NCI-H345 (cell line): ENCODE results near the gene CADPS.
A peak's percentile ranks its signal among the peaks of the same experiment; 100 is the strongest.

ENCODE experiments used
- DNase-seq: peaks from one replicate; lab custom pipeline; 2025; lab: John Stamatoyannopoulos, UW

CADPS gene

DNA sequence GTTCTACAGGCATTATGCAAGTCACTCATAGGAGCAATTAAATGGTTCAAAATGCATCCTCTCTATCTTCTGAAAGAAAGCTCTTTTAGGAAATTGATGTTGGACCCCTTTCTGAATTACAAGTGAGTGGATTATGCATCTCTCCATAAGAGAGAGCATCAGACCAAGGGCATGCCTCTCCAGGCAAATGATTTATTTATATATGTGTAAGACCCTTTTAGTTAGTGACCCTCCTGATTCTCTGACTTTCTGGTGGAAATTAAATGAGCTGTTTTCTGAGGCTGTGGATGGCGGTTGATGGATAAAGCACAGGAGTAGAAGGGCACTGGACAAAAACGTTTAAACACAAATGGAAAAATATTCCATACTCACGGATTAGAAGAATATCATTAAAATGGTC, 62.6 kb downstream of the CADPS start:
- DNase-seq, result no peak

DNA sequence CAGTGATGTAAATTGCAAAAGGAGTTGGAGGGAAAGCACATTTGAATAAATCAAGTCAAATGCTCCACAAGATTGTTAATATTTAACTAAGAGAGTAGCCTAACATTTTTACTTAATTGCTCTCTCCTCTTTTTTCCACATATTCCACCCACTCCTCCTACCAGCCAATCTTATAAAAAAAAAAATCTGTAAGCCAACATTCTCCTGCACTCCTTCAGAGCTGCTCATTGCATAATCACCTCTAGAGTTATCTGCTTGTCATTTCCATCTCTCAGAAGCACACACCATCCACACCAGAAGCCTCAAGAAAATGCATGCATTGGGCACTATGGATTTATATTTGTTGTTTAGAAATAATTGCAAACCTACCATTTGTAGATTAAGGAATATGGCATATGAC, 64.1 kb downstream of the CADPS start:
- no peak for DNase-seq

DNA sequence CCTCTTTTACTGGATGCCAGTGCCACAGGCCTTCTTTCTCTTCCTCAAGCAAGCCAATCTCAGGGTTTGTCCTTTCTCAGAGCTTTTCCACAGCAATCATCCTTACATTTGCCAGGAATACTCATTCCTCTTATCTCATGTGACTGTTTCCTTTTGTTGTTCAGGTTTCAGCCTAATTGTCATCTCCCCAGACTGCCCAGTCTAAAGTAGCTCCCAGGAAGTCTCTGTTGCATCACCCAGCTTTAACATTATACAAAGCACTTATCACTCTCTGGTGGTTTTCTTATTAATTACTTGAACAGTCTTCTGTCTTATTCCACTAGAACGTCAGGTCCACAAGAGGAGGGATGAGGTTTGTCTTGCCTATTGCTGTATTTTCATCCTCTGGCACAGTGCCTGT, 65.8 kb downstream of the CADPS start:
- DNase-seq, result no peak

DNA sequence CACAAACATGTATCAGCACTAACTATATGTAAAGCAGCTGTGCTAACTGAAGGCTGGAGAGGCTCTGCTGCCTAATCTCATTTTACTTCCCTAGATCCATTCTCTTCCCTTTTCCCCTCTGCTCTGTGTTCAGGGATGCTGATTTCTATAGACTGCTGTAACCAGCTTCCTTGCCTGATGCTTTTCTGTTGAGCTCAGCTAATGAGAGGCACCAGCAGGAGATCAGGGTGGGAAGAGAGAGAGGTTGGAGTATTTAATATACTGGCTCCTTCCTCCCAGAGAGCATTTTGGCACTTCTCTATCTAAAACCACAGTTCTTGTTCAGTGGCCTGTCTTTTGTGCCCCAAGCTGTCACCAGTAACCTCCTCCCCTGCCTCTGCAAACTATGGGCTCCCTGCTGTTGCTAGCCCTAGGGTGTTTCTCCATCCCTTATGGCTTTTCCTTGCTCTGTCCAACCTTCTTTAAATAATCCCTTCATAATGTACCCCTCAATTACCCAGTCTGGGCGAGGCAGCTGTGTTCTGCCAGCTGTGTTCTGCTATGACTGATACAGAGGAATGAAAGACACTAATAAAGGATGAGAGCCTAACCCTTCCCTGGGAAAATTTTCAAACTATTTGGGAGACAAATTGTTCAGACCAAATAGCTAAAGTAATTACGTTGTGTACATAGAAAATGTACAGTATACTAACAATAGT, 69.5 kb downstream of the CADPS start:
- DNase-seq, result peak; percentile 58

DNA sequence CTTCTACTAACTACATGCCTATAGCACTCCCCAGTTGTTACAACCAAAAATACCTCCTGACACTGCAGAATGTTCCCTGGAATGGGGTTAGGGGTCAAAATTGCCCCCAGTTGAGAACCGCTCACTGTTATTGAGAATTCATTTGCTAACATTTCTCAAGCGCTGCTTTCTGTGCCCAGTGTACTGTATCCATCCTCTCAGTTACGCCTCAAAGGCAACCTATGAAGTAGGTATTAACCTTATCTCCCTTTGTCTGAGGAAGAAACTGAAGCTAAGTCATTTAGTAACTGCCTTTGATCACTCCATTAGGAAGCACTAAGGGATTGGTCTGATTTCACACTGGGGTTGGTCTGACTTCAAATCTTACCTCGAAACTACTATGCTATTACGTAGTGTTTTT, 70.1 kb downstream of the CADPS start:
- DNase-seq, result peak; percentile 16

DNA sequence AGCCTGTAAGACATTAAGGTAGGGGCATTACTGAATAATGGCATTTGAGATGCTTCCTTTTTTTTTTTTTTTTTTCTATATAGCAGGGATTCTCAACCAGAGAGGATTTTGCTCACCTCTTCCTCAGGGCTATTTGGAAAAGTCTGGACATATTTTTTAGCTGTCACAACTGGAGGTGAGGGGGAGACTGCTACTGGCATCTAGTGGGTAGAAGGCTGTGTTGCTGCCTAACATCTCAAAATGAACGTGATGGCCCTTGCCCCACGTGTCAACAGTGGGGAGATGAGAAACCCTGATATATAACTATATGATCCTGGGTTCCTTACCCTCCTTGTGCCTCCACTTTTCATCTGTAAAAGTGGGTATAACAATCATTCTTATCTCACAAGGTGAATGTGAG, 71.9 kb downstream of the CADPS start:
- no peak for DNase-seq

DNA sequence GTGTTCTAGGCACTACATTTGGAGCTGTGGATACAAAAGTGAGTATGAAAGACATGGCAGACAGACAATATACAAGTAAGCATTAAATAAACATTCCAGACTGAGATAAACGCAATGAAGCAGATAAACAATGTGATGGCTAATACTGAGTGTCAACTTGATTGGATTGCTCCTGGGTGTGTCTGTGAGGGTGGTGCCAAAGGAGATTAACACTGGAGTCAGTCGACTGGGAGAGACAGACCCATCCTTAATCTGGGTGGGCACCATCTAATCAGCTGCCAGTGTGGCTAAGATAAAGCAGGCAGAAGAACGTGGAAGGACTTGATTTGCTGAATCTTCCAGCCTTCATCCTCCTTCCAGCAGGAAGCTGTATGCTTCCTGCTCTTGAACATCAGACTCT, 77.2 kb downstream of the CADPS start:
- DNase-seq, result no peak

DNA sequence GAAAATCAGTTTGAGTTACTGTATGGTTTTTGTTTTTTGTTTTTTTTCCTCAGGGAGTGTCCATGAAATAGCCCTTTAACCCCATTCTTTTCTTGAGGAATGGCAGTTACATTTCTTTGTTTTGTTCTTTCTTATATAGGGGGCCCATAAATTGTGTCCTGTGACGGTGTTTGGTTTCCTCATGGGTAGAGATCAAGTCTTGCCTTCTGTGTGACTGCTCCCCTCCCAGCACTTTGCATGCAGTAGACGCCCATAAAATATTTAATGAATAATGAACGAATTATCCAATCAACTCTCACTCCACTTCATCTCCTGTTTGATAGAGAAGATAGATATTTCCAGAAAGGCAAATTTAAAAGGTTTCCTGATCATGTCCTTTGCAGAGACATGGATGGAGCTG, 78.1 kb downstream of the CADPS start:
- no peak for DNase-seq

DNA sequence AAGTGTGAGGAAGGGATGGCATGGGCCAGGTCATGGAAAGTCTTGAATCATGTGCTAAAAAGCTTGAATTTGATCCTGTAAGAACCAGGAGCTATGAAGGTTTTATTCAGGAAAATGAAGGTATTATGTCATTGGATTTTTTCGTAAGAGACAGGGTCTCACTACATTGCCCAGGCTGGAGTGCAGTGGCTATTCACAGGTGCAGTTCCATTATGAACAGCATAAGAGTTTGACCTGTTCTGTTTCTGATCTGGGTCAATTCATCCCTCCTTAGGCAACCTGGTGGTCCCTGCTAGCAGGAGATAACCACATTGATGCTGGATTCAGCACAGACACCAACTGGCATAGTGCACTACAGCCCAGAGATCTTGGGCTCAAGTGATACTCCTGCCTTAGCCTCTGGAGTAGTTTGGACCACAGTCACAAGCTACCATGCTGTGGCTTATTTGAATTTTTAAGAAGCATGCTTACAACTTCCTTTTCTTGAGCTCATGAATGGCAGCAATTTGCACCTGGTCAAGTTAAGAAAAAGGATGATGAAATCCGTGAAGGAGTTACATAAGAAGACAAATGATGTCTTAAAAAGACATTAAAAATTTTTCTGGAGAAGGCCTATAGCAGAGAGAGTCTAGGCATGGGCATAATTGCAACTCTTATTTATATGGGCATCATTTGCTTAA, 79.1 kb downstream of the CADPS start:
- DNase-seq, result no peak

DNA sequence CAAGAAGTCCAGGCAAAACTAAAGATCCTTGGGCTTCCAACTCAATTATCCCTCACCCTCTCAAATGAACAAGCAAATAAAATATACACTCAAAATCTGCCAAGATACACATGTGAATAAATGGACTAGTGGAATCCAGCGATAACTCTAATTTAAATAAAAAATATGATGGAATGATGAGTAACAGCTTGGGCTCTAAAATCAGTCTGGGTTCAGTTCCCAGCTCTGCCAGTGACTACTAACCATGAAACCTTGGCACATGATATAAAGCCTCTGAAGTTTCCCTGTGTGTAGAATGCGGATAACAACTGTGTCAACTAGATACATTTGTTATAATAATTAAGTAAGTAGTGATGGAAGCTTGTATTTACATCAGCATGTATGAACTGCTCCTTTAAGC, 81.3 kb downstream of the CADPS start:
- DNase-seq, result no peak

DNA sequence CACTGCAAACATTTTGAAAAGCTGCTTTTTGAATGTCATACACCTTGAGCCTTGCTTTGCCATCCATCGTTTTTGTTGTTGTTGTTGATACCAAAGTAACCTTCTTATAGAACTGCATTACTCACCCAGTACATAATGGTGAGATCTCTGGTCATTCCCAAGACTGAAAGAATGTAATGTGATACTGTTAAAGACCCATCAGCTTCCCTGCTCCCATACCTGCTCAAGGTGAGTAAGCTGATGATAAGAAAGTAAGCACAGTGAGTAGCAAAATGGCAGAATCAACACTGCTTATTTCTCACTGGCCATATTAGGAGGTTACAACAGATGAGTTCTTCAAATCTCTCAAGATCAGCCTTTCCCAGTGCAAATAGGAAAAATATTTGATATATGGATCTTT, 89.8 kb downstream of the CADPS start:
- no peak for DNase-seq

DNA sequence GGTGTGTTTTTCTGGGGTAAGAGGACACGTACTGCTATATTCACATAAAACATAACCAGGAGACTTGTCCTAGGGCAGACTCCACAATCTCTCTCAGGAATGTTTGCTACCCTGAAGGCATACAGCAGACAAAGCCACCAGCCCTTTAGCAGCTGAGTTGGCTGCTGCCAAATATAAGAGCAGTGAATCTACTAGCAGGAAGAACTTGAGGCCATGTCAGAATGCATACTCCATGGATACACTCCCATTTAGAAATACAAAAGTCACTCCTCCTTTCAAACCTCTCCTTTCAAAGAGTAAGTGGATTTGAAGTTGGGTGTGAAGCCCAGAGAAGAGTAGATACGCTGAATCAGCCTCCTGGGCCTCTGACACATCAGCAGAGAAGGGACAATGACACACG, 94.1 kb downstream of the CADPS start:
- no peak for DNase-seq

DNA sequence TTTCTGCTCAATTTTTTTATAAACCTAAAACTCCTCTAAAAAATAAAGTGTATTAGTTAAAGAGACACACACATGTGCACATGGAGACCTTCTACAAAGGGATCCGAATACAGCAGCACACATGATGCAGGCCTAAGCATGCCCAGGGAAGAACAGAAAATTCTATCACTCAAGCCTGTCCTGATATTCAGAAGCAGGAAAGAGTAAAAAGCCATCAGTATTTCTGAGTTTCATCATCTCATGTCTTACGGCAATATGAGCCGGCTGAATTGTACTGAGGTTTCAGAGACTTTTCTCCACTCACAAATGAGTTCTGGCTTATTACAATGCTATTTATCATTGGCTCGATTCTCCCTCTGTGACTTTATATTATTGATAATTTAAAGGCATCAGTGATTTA, 97.5 kb downstream of the CADPS start:
- no peak for DNase-seq

DNA sequence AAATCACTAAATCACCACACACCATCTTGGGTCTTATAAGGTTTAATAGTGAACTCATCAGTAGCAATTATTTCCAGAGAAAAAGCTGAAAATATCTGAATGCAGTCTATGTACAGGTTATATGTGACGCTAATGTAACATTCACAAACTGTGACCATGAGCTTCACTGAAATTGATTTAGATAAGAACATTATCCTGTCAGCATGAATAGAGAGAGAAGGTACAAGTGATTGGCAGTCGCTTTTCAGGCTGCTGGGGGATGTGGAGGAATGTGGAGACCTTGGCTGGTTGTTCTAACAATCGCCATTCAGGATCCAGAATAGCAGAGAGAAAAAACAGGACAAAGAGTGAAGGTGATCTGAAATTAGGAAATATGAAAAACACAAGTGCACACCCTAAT, 98.1 kb downstream of the CADPS start:
- DNase-seq, result no peak

DNA sequence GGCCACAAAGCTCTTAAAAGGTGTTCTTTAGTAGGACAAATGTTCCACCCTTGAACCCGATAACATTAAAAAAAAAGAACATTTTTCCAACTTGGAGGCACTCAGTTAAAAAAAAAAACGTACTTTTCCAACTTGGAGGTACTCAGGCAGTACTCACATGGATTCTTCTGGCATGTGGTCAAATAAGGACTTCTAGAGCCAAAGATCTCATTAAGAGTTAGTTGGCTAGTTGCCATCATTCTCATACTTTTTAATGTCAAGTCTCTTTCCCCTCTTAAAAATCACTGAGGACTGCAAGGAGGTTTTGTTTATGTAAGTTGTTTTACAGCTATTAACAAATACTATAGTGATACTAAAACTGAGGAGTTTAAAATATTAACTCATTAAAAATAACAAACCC, 101.0 kb downstream of the CADPS start:
- DNase-seq, result no peak

DNA sequence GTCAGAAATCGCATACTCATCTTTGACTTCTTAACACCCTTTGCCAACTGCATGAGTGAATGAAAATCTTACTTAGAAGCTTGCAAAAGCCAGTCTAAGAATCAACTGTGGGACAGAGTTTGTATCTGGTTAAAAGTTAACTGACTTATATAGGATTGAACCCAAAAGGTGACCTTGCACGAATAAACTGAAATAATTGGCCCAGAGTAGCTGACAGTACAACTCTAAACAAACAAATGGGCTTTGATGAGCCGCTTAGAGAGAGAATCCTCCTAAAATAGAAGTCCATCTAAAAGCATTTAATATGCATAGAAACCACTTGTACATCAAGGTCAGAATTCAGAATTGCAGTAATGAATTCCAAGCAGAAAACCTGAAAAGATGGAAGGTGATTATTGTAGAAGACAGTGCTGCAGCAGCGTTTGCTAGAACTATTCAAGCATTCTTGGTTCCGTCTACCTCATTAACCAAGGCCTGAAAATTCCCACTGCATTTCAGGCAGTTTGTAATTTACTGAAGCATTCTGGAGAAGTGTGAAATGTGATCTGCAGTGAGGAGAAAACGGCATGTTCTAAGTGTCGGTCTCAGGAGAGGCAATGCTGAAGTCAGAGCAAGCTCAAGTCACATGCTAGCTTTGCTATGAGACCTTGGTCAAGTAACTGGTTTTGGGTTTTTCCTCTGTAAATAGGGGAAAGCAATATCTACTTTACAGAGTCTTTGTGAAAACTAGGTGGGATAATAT, 103.7 kb downstream of the CADPS start:
- no peak for DNase-seq

DNA sequence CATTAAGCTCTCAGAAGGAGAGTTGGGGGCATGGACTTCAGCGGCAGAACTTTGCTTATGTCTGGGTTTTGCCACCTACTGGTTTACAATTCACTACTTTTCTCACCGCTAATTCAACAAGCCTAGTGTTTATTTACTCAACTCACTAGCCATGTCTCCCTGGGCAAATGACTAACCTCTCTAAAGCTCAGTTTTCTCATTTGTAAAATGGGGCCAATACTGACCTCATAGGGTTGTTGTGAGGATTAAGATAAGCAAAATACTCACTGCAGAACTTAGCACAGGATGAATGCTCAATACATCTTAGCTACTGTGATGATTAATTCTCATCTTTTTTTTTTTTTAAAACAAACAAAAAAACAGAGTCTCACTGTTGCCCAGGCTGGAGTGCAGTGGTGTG, 106.3 kb downstream of the CADPS start:
- DNase-seq, result no peak

DNA sequence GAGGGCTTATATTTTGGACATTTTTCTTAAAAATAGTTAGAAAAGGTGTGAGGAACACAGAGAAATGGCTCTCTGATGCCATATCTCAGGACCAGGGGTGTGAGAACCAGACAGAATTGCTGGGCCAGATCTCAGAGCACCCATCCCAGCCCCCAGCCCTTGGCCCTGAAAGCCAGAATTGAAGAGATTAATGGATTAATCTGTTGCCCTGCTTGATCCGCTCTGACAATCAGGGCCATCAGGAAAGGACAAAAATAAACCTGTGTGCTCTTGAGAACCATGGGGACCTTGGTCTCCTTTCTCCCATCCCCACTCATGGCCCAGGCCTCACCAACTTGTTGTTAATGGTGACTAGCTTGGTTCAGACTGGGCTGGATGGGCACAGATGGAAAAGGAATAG, 113.5 kb downstream of the CADPS start:
- DNase-seq, result no peak

DNA sequence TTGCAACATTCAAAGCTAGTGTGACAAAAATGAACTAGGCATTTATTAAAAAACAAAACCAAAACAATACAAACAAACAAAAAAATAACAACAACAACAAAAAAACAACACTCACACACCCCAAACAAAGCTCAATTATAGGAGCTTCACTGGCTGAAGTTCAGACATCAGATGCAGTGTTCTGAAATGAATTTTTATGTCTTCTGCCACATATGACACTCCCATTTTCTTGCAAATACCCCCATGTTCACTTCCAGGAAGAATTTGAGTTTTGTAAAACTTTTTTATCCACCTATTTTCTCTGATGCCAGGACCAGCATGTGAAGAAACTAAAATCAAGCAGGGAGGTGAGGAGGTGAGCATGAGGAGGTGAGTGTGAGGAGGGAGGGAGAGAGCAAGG, 113.9 kb downstream of the CADPS start:
- no peak for DNase-seq

DNA sequence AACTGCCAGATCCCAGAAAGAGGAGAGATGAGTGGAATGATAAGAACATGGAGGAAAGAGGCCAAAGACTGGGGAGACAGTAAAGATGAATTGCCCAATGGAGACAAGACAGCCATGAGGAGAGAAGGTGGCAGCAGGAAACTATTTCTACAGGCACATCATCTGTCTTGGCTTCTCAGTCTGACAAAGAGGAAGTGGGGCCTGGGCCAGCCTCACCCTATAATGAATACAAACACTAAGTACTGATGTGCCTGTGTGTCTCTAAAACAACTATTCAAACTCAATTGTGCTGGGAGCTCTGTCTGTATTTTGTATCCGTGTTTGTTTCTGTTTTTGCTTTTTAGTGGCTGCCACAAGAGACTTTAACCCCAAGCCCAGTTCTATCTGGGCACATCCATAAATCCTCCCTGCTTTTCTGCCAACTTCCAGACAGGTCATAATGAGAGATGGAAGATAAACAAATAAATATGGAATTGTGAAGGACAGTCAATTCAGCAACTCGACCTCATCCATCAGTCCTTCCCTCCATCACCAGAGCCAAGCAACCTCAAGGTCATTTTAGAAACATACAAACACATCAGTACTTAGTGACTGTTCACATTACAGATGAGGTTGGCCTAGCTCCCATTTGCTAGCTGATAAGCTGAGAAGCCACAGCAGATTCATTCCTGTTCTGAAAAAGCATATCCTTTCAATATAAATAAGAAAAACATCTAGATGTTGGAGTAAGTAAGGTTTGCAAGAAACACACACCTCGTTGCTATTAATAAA, 116.7 kb downstream of the CADPS start:
- no peak for DNase-seq

DNA sequence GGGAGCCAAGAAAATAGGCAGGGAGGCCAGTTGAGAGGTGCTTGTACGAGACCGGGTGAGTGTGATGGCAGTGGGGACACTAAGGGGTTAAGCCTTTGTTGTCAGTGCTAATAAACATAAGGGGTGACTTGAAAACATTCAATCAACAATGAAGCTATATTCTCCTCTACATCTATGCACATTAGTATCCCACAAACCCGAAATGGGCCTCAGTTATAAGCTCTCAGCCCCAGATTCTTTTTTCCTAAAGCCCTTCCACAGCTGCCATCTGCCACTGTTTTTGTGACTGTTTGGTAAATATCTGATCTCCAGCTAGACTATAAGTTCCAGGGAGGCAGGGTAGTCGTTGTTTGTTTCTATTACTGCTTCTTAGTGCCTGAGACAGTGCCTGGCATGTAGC, 118.2 kb downstream of the CADPS start:
- DNase-seq, result no peak

DNA sequence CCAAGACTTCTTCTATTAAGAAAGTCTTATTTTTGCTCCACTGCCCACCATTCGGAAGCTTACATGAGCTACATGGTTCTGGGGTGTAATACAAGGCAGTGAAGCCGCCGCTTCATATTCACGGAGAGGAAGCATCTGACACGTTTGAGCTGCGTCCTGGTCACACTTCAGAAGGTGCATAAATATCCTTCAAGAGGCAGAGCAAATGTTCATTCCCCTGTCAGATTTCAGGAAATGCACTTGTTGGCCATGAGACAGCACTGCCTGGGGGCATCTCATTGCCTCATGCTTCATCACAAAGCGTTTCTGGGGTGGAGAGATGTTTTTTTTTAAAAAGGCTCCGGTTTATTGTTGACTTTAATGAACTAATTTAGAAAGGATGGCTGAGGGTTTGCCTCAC, 119.9 kb downstream of the CADPS start:
- peak; percentile 73 for DNase-seq

DNA sequence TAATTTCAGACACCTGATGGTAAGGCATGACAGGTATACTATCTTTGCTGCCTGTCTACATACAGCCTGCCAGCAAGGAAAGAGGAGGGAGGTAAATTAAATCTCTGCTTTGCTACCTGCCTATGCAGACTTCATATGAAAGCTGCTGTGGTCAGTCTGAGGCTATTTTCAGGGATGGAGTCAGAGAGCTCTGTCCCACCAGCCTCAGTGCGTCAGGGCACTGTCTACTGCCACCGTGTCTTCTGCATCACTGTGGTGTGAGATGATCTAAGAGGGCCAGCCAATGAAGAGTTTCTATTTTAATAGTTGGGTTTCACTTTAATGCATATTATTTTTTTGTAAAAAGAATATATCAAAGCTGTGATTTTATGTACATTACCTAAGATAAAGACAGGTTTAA, 125.6 kb downstream of the CADPS start:
- DNase-seq, result no peak
